Common myeloid progenitor, CD34-positive (primary cell): ENCODE measurements around the gene SAMD11.
"Not testable (repeated sequence)": the region's sequence is repeated elsewhere in the genome, so short reads cannot be mapped to it uniquely, and the experiment has no call there.

Experiments used
- CTCF ChIA-PET: fragments of 350-600 bp; sonication (Branson Sonifier 250); formaldehyde crosslinking; loops from one replicate; lab custom pipeline; 2021; ENCODE audit warnings: antibody characterized with exemption; lab: Charles Lee
- POLR2A ChIA-PET: fragments of 350-600 bp; sonication (Branson Sonifier 250); formaldehyde crosslinking; loops from one replicate; lab custom pipeline; 2021; ENCODE audit warnings: antibody characterized with exemption; lab: Charles Lee
- DNase-seq, 3 donors: peaks; one replicate each; pipeline versions ENCODE4 v3.0.0 to v3.0.0-alpha.2; 2013
- H3K27ac ChIP-seq, 2 experiments: 1 replicate in 1 of 2; 2 replicates in 1 of 2; pipeline ENCODE4 v1.7.0; 2013; ENCODE audit warnings: inconsistent platforms in 2 of 2, low read length in 2 of 2, mild to moderate bottlenecking in 2 of 2, low read depth in 1 of 2, moderate library complexity in 1 of 2; ENCODE audit not compliant: severe bottlenecking in 2 of 2, insufficient read depth in 1 of 2, poor library complexity in 1 of 2
- H3K27me3 ChIP-seq, 5 experiments: replicated peaks in 2 of 5; 1 replicate in 3 of 5; 2 replicates in 2 of 5; pipeline versions ENCODE4 v1.6.1 to v1.7.0; 2013; ENCODE audit warnings: low read length in 4 of 5, mild to moderate bottlenecking in 2 of 5, moderate library complexity in 2 of 5, inconsistent platforms in 1 of 5; ENCODE audit not compliant: insufficient read depth in 5 of 5, control insufficient read depth in 4 of 5
- H3K36me3 ChIP-seq, 4 experiments: 1 replicate in 2 of 4; 2 replicates in 2 of 4; pipeline versions ENCODE4 v1.6.1 to v1.7.0; 2013; ENCODE audit warnings: low read length in 3 of 4, control low read depth in 1 of 4, mild to moderate bottlenecking in 1 of 4; ENCODE audit not compliant: control insufficient read depth in 4 of 4, insufficient read depth in 4 of 4
- H3K4me1 ChIP-seq, 4 experiments: 1 replicate in 3 of 4; 2 replicates in 1 of 4; pipeline versions ENCODE4 v1.6.1 to v1.7.1; 2013; ENCODE audit warnings: low read length in 3 of 4, mild to moderate bottlenecking in 3 of 4, control low read depth in 1 of 4, inconsistent platforms in 1 of 4, moderate library complexity in 1 of 4; ENCODE audit not compliant: control insufficient read depth in 4 of 4, insufficient read depth in 4 of 4; ENCODE audit errors: control extremely low read depth in 1 of 4
- H3K4me3 ChIP-seq, 7 experiments: 1 replicate in 4 of 7; 2 replicates in 3 of 7; pipeline versions ENCODE4 v1.5.1 to v1.7.0; 2013; ENCODE audit warnings: mild to moderate bottlenecking in 7 of 7, low read length in 6 of 7, moderate library complexity in 6 of 7, inconsistent platforms in 2 of 7, low read depth in 2 of 7, control low read depth in 1 of 7; ENCODE audit not compliant: insufficient read depth in 4 of 7, control insufficient read depth in 1 of 7; ENCODE audit errors: extremely low read depth in 1 of 7
- H3K9me3 ChIP-seq, 5 experiments: 1 replicate in 4 of 5; 2 replicates in 1 of 5; pipeline versions ENCODE4 v1.6.1 to v1.7.1; 2013; ENCODE audit warnings: low read length in 4 of 5, mild to moderate bottlenecking in 2 of 5, inconsistent platforms in 1 of 5, low read depth in 1 of 5, moderate library complexity in 1 of 5; ENCODE audit not compliant: control insufficient read depth in 4 of 5, insufficient read depth in 2 of 5; ENCODE audit errors: control extremely low read depth in 1 of 5
- WGBS: methylation state at CpG from one replicate; pipeline ENCODE4 v1.1.5; 2013; ENCODE audit not compliant: insufficient coverage; 5-methylcytosine and 5-hydroxymethylcytosine counted together

Gene SAMD11

DNA sequence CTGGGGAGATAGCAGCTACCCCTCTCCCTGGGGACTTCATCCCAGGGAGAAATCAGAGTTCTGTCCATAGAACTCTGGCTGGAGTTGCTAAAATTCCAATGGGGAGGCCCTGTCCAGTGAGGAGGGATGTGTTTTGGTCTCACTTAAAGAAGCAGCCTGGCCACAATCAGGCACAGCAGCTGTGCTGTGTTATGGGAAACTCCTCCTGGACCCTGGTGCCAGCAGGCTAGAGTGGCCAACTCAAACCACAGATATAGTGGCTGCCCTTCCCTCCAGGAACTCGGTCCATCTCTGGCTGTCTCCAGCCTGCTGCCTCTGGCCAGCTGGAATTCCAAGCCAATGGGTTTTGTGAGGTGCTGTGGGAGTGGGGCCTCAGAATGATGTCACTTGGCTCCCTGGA, 37.4 kb upstream of the SAMD11 start:
- DNase-seq: no peak
- Histone ChIP-seq H3K4me3 (no peak overlapping the region), H3K36me3 (no peaks in the 10 kb centered on the region), H3K9me3 (no peaks in the 10 kb centered on the region), H3K27me3 (peaks cover 0 to 4% (median 0%) of the 10 kb centered on the region in 5 experiments), H3K27ac (no peak overlapping the region), H3K4me1 (peaks cover 0 to 10% (median 6%) of the 10 kb centered on the region in 4 experiments)
- 100% methylated on average over 1 of the region's 1 CpG for WGBS
- POLR2A ChIA-PET: no interaction called here
- CTCF ChIA-PET: interaction anchor here (1.0 kb wide), 1 partner anchor 13 kb away, joined by 3 read pairs; no protein-coding TSS in a partner anchor

DNA sequence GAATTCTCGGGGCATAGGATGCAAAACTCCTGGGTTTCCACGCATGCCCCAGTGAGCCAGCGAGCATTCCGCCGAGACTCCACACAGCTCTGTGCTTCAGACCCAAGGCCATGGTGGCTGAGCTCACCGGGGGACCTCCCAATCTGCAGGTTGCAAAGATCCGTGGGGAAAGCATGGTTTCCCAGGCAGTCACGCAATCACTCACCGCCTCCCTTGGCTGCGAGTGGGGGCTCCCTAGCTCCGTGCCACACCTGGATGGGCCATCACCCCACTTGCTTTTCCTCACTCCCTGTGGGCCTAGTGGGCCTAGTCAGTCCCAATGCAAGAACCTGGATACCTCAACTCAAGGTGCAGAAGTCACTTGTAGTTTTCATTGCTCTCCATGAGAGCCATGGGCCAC, 37.0 kb upstream of the SAMD11 start:
- Histone ChIP-seq H3K4me1 (peaks cover 0 to 10% (median 6%) of the 10 kb centered on the region in 4 experiments), H3K36me3 (no peaks in the 10 kb centered on the region), H3K27ac (no peak overlapping the region), H3K4me3 (no peak overlapping the region), H3K9me3 (no peaks in the 10 kb centered on the region), H3K27me3 (peaks cover 0 to 4% (median 0%) of the 10 kb centered on the region in 5 experiments)
- 96% methylated on average over 10 of the region's 11 CpGs for WGBS
- ChIA-PET CTCF (interaction anchor here (0.6 to 1.0 kb wide), 2 partner anchors 13 to 90 kb away, joined by 3 read pairs; no protein-coding TSS in a partner anchor), POLR2A (no interaction called here)
- no peak for DNase-seq

DNA sequence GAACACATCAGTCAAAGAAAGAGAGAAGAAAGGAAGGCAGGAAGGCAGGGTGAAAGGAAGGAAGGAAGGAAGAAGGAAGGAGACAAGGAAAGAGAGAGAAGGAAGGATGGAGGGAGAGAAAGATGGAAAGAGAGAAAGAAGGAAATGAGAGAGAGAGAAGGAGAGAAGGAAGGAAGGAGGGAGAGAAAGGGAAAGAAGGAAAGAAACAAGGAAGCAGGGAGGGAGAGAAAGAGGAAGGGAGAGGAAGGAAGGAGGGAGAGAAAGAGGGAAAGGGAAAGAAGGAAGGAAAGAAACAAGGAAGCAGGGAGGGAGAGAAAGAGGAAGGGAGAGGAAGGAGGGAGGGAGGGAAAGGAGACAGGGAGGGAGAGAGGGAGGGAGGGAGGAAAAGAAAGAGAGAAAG, 35.4 kb upstream of the SAMD11 start:
- no peak overlapping the region for H3K4me3 ChIP-seq
- no peak overlapping the region for H3K27ac ChIP-seq
- no peaks in the 10 kb centered on the region for H3K36me3 ChIP-seq
- CTCF ChIA-PET: no interaction called here
- no peak for DNase-seq
- no peaks in the 10 kb centered on the region for H3K9me3 ChIP-seq
- H3K4me1 ChIP-seq: peaks cover 0 to 10% (median 6%) of the 10 kb centered on the region in 4 experiments
- peaks cover 0 to 4% (median 0%) of the 10 kb centered on the region in 5 experiments for H3K27me3 ChIP-seq
- POLR2A ChIA-PET: no interaction called here

DNA sequence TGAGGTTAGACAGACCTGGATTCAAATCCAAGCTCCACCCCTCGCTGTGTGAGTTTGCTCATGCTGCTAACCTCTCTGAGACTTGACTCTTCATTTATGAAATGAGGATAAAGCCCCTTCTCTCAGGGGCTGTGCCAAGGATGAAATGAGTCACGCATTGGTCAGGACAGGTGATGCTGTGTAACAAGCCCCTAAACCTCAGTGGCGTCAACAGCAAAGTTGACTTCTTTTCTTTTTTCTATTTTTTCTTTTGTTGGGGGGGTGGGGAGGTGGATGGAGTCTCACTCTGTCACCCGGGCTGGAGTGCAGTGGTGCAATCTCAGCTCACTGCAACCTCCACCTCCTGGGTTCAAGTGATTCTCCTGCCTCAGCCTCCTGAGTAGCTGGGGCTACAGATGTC, 33.9 kb upstream of the SAMD11 start:
- H3K27me3 ChIP-seq: not testable (repeated sequence)
- WGBS: 100% methylated on average over 1 of the region's 4 CpGs

DNA sequence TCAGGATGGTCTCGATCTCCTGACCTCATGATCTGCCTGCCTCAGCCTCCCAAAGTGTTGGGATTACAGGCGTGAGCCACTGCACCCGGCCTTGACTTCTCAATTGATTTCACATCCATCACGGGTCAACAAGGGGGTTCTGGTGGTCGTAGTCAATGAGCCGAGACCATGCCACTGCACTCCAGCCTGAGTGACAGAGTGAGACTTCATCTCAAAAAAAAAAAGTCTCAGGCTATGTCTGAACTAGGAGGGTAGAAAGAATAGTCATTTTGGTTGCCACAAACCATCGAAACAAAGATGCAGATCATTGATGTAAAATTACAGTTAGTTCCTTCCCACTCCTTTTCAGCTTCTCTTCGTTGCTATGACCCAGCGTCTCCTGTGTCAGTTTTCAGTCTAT, 33.5 kb upstream of the SAMD11 start:
- POLR2A ChIA-PET, H3K27ac ChIP-seq: not testable (repeated sequence)
- WGBS: 95% methylated on average over 7 of the region's 9 CpGs

More for the DNA sequence above, 33.9 kb upstream of the SAMD11 start:
- H3K27ac ChIP-seq, H3K9me3 ChIP-seq, H3K4me1 ChIP-seq, CTCF ChIA-PET, H3K4me3 ChIP-seq, H3K36me3 ChIP-seq, POLR2A ChIA-PET, DNase-seq: not testable (repeated sequence)

DNA sequence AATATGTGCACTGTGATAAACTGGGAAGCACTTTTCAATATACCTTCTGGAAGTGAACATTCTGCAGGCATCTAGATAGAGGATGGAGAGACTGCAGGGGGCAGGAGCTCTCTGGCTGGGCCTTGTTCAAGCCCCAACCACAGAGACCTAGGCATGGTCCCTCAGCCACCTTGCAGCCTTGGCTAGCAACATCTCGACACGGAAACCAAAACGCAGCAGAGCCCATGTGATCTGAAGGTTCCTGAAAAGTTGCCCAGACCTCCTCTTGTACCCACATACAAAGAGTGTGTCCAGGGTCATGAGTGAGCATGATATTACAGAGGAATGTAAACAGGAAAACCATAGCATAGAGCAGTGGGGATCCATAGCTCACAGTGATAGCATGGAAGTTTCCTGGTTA, 33.1 kb upstream of the SAMD11 start:
- peak in 2 of 3 donors; percentile 58 to 64 for DNase-seq
- ChIA-PET POLR2A (no interaction called here), CTCF (no interaction called here)
- Histone ChIP-seq H3K4me3 (peak overlapping the region in 2 of 7 experiments; percentile 28 to 32), H3K9me3 (no peaks in the 10 kb centered on the region), H3K36me3 (no peaks in the 10 kb centered on the region), H3K4me1 (peaks cover 0 to 10% (median 6%) of the 10 kb centered on the region in 4 experiments), H3K27me3 (no peaks in the 10 kb centered on the region), H3K27ac (no peak overlapping the region)
- 0% methylated on average over 3 of the region's 3 CpGs for WGBS

More for the DNA sequence above, 33.5 kb upstream of the SAMD11 start:
- H3K27me3 ChIP-seq, H3K36me3 ChIP-seq, H3K9me3 ChIP-seq, CTCF ChIA-PET, H3K4me1 ChIP-seq, DNase-seq: not testable (repeated sequence)
- H3K4me3 ChIP-seq: peak overlapping the region in 1 of 7 experiments; percentile 32

DNA sequence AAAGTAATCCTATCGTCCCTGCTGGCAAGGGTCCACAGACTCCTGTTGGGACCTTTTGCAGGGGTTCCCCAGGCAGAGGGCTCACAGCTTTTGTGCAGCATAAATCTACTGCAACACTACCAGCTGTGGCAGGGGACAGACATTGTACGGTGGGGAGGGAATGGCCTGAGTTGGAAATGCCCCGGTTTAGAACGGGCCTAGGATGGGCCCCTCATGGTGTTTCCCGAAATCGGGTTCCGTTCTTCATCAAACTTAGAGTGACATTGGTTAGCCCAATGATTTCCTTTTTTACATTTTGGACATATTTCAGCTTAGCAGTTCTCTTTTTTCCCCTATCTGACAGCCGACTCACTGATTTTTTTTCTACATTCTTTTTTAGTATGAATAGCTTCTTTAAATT, 26.5 kb upstream of the SAMD11 start:
- H3K36me3 ChIP-seq: no peaks in the 10 kb centered on the region
- peaks cover 0 to 25% (median 4%) of the 10 kb centered on the region in 5 experiments for H3K27me3 ChIP-seq
- no peak overlapping the region for H3K27ac ChIP-seq
- 0% methylated on average over 6 of the region's 8 CpGs for WGBS
- H3K9me3 ChIP-seq: peaks cover 0 to 2% (median 0%) of the 10 kb centered on the region in 5 experiments
- ChIA-PET CTCF (interaction anchor here (1.1 to 2.0 kb wide), 3 partner anchors 10 to 29 kb away, joined by 3 to 7 read pairs (median 5); no protein-coding TSS in a partner anchor), POLR2A (no interaction called here)
- DNase-seq: peak; percentile 55 to 84 (median 80)
- H3K4me3 ChIP-seq: peak overlapping the region in 1 of 7 experiments; percentile 52
- H3K4me1 ChIP-seq: peaks cover 0 to 30% (median 21%) of the 10 kb centered on the region in 4 experiments
